HCT116 (cell line): ENCODE results near the gene COL5A3. TPM values are rescaled to one million over a fixed set of nuclear protein-coding genes. Genes with fewer than 3 reads are reported as not detected.
A peak's percentile ranks its signal among the peaks of the same experiment; 100 is the strongest.

Experiments used
- ATAC-seq: fragments of 200-7000 bp; cut with Tn5 transposase; 2 replicates; pipeline ENCODE4 v1.9.1; 2020; ENCODE audit warnings: mild to moderate bottlenecking, moderate library complexity
- BruUV-seq: library from RNA; stranded (reverse); fragments of 400-500 nt; replicated peaks from 2 replicates; lab custom pipeline; 2021; lab: Mats Ljungman, UMichigan
- CTCF ChIA-PET: fragments of 300-600 bp; sonication (Branson Sonifier 250); formaldehyde crosslinking; loops from one replicate; lab custom pipeline; 2021; ENCODE audit warnings: antibody characterized with exemption; lab: Charles Lee
- POLR2A ChIA-PET: fragments of 300-600, 350-600 bp; sonication (Branson Sonifier 250); formaldehyde crosslinking; loops from one replicate; lab custom pipeline; 2021; ENCODE audit warnings: antibody characterized with exemption; lab: Charles Lee
- RAD21 ChIA-PET, 2 experiments: fragments of 300-600 bp; sonication (Branson Sonifier 250); formaldehyde crosslinking; loops; one replicate each; lab custom pipeline; 2023; ENCODE audit warnings: low total read pairs in 2 of 2; ENCODE audit not compliant: uncharacterized antibody in 2 of 2, unreplicated experiment in 2 of 2, low non-redundant PET in 1 of 2; lab: Charles Lee
- DNase-seq: peaks from one replicate; pipeline ENCODE4 v3.0.0-alpha.2; 2010; ENCODE audit warnings: low read depth, low spot score
- H2AFZ ChIP-seq: fragments of 200-600 bp; shearing (Covaris generic), sonication (generic); 2 replicates; pipeline ENCODE4 v1.6.1; 2017; ENCODE audit warnings: low read depth, mixed run types, mixed read lengths, antibody characterized with exemption, low read length; ENCODE audit not compliant: poor library complexity, severe bottlenecking
- H3K27ac ChIP-seq: 2 replicates; pipeline ENCODE4 v1.5.1; 2012; ENCODE audit warnings: low read depth, low read length
- H3K27me3 ChIP-seq: fragments of 200-600 bp; sonication (generic); 2 replicates; pipeline ENCODE4 v1.6.1; 2016; ENCODE audit warnings: mixed run types, low read length, mixed read lengths; ENCODE audit not compliant: insufficient read depth
- H3K36me3 ChIP-seq, 2 experiments: fragments of 200-500 bp in 1 of 2; fragments of 200-600 bp in 1 of 2; sonication (Bioruptor generic) in 1 of 2; sonication (generic) in 1 of 2; 2 replicates each; pipeline versions ENCODE4 v1.5.1 to v1.6.1; 2014 to 2016; ENCODE audit warnings: low read length in 2 of 2, inconsistent platforms in 1 of 2, mixed read lengths in 1 of 2, mixed run types in 1 of 2; ENCODE audit not compliant: insufficient read depth in 2 of 2, control insufficient read depth in 1 of 2
- H3K4me1 ChIP-seq, 2 experiments: fragments of 200-600 bp in 1 of 2; sonication (generic) in 1 of 2; 2 replicates each; pipeline versions ENCODE4 v1.5.1 to v1.6.1; 2012 to 2017; ENCODE audit warnings: low read length in 2 of 2, inconsistent platforms in 1 of 2, mild to moderate bottlenecking in 1 of 2, mixed read lengths in 1 of 2, mixed run types in 1 of 2, moderate library complexity in 1 of 2; ENCODE audit not compliant: insufficient read depth in 2 of 2, control insufficient read depth in 1 of 2
- H3K4me2 ChIP-seq: fragments of 200-600 bp; sonication (generic); 2 replicates; pipeline ENCODE4 v1.6.1; 2017; ENCODE audit warnings: mixed run types, low read length, mixed read lengths
- H3K4me3 ChIP-seq, 2 experiments: fragments of 200-600 bp in 1 of 2; sonication (generic) in 1 of 2; replicated peaks in 1 of 2; 2 replicates each; pipeline ENCODE4 v1.5.1; 2011 to 2016; ENCODE audit warnings: low read length in 2 of 2, control low read depth in 1 of 2, low read depth in 1 of 2, mild to moderate bottlenecking in 1 of 2, mixed read lengths in 1 of 2, mixed run types in 1 of 2
- H3K79me2 ChIP-seq: fragments of 200-600 bp; sonication (generic); 2 replicates; pipeline ENCODE4 v1.6.1; 2017; ENCODE audit warnings: mild to moderate bottlenecking, mixed run types, low read length, moderate library complexity, mixed read lengths; ENCODE audit not compliant: insufficient read depth
- H3K9ac ChIP-seq: fragments of 200-600 bp; sonication (generic); 2 replicates; pipeline ENCODE4 v1.6.1; 2016; ENCODE audit warnings: low read length, mixed read lengths
- H3K9me2 ChIP-seq: fragments of 200-600 bp; sonication (generic), shearing (Covaris generic); 2 replicates; pipeline ENCODE4 v1.6.1; 2017; ENCODE audit warnings: mixed run types, mild to moderate bottlenecking, moderate library complexity; ENCODE audit not compliant: insufficient read depth
- H3K9me3 ChIP-seq, 2 experiments: fragments of 200-500 bp in 1 of 2; fragments of 200-600 bp in 1 of 2; sonication (Bioruptor generic) in 1 of 2; sonication (generic) in 1 of 2; 2 replicates each; pipeline ENCODE4 v1.6.1; 2014 to 2017; ENCODE audit warnings: low read length in 2 of 2, mixed read lengths in 2 of 2, inconsistent platforms in 1 of 2, low read depth in 1 of 2, mild to moderate bottlenecking in 1 of 2, mixed run types in 1 of 2, moderate library complexity in 1 of 2; ENCODE audit not compliant: control insufficient read depth in 1 of 2, insufficient read depth in 1 of 2
- H4K20me1 ChIP-seq: fragments of 200-600 bp; sonication (generic), shearing (Covaris generic); 2 replicates; pipeline ENCODE4 v1.6.1; 2017; ENCODE audit warnings: mixed run types, mild to moderate bottlenecking, moderate library complexity; ENCODE audit not compliant: insufficient read depth
- ATF3 ChIP-seq: IDR thresholded peaks from 2 replicates; pipeline ENCODE4 v1.6.1; 2012
- EGR1 ChIP-seq: IDR thresholded peaks from 2 replicates; pipeline ENCODE4 v1.6.1; 2012; ENCODE audit warnings: low read depth
- ELF1 ChIP-seq: IDR thresholded peaks from 2 replicates; pipeline ENCODE4 v1.6.1; 2012; ENCODE audit warnings: low read depth, borderline replicate concordance
- EZH2 ChIP-seq: fragments of 200-600 bp; sonication (generic); IDR thresholded peaks from 2 replicates; pipeline ENCODE4 v1.6.1; 2017; ENCODE audit warnings: antibody characterized with exemption, mixed run types
- POLR2A ChIP-seq: IDR thresholded peaks from 2 replicates; pipeline ENCODE4 v1.7.0; 2011; ENCODE audit warnings: borderline replicate concordance; ENCODE audit not compliant: insufficient read depth, insufficient read length; ENCODE audit errors: extremely low read depth
- REST ChIP-seq: IDR thresholded peaks from 2 replicates; pipeline ENCODE4 v1.6.1; 2012; ENCODE audit warnings: low read depth
- YY1 ChIP-seq: IDR thresholded peaks from 2 replicates; pipeline ENCODE4 v1.6.1; 2011; ENCODE audit warnings: low read length, low read depth, moderate library complexity, mild to moderate bottlenecking; ENCODE audit not compliant: insufficient replicate concordance; ENCODE audit errors: extremely low read depth
- ZFX ChIP-seq: fragments of 450-650 bp; IDR thresholded peaks from 2 replicates; pipeline ENCODE4 v1.6.1; 2017
- ZNF274 ChIP-seq: fragments of 200-500 bp; sonication (Bioruptor generic); IDR thresholded peaks from 2 replicates; pipeline ENCODE4 v1.6.1; 2014; ENCODE audit warnings: mild to moderate bottlenecking, low read depth, low read length, inconsistent platforms
- intact Hi-C: fragments of 100-400 bp; cut with micrococcal nuclease; formaldehyde crosslinking; loops from 2 replicates; pipeline ENCODE4 v1.10.0; 2022
- total RNA-seq: library from RNA; stranded (reverse); gene quantifications from one replicate; pipeline ENCODE4 v1.2.1, GENCODE V29; 2021; ENCODE audit not compliant: unreplicated experiment
- TF ChIP-seq, protein P1 (sequence below): IDR thresholded peaks from 2 replicates; pipeline ENCODE4 v1.6.1; 2011; ENCODE audit warnings: mild to moderate bottlenecking, low read length, moderate library complexity; ENCODE audit not compliant: insufficient replicate concordance; ENCODE audit errors: extremely low read depth
- TF ChIP-seq, protein P2 (sequence below): IDR thresholded peaks from 2 replicates; pipeline ENCODE4 v1.6.1; 2012

COL5A3 gene
- total RNA-seq, 1 experiment from 2014 or later, result 0.15 TPM

DNA sequence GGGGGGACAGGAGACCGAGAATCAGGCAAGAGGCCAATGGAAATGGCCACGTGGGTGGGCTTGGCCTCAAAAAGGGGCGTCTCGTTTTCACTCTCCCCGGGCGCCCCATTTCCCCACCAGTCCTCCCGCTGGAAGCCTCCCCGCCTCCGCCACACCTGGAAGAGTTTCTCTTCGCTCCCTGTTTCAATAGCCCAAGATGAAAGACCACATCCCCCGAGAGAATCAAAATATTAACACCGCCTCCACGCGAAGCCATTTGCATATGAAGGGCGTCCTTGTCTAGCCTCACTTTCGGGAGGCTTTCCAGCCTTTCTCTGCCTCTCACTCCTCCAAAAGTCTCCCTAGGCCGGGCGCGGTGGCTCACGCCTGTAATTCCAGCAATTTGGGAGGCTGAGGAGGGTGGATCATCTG is 73.3 kb downstream of the COL5A3 start:
- H3K9me3 ChIP-seq, result peaks cover 0 to 4% of the 10 kb centered on the region in 2 experiments; a peak in 1 of 4 replicates
- H3K4me1 ChIP-seq, result peaks cover 12 to 31% of the 10 kb centered on the region in 2 experiments; a peak in 3 of 4 replicates
- no peak for TF ChIP-seq ZNF274
- 0 out of 2 replicates have a peak, but pooled peaks have one; percentile 6 for TF ChIP-seq EGR1
- no peak overlapping the region for H2AFZ ChIP-seq
- ChIA-PET POLR2A (no interaction called here), CTCF (interaction anchor here (1.2 kb wide), 1 partner anchor 91 kb away, joined by 5 read pairs; no protein-coding TSS in a partner anchor), RAD21 (no interaction called here)
- ATAC-seq (no peak), DNase-seq (no peak)
- intact Hi-C loops, result no loop called here
- H3K4me2 ChIP-seq, result peak overlapping the region; percentile 65
- BruUV-seq, result no TSS peak
- H3K27ac ChIP-seq, result no peak overlapping the region
- no peaks in the 10 kb centered on the region for H3K27me3 ChIP-seq
- peak overlapping the region; percentile 37 to 52 for H3K4me3 ChIP-seq
- H3K36me3 ChIP-seq, result no peaks in the 10 kb centered on the region
- no peaks in the 10 kb centered on the region for H3K9me2 ChIP-seq
- no peaks in the 10 kb centered on the region for H3K79me2 ChIP-seq
- H3K9ac ChIP-seq, result 0 out of 2 replicates have a peak overlapping the region, but pooled peaks have one; percentile 16
- H4K20me1 ChIP-seq, result no peaks in the 10 kb centered on the region

GRCh38 chr19:9936326-9937000 is 73.8 kb downstream of the COL5A3 start, which contains the start of gene OLFM2:
Gene OLFM2 (minus strand): TSS chr19:9936515. CDS start chr19:9936366, 149 bp downstream.
- intact Hi-C loops, result no loop called here
- H3K36me3 ChIP-seq, result no peaks in the 10 kb centered on the region
- peak within 1 kb of the TSS; percentile 58 to 69 for H3K4me3 ChIP-seq
- H3K9me2 ChIP-seq, result no peaks in the 10 kb centered on the region
- no peaks in the 10 kb centered on the region for H4K20me1 ChIP-seq
- H3K4me2 ChIP-seq, result peak within 1 kb of the TSS; percentile 90
- H3K9me3 ChIP-seq, result no peaks in the 10 kb centered on the region
- DNase-seq (no peak), ATAC-seq (peak; percentile 60)
- ChIA-PET CTCF (interaction anchor here (1.2 kb wide), 1 partner anchor 91 kb away, joined by 5 read pairs; no protein-coding TSS in a partner anchor), POLR2A (interaction anchor here (0.6 kb wide), 1 partner anchor 50 kb away, joined by 3 read pairs; no protein-coding TSS in a partner anchor), RAD21 (interaction anchor here in 1 of 2 experiments (0.6 kb wide), 1 partner anchor 127 kb away, joined by 4 read pairs; no protein-coding TSS in a partner anchor)
- BruUV-seq, result no TSS peak
- H2AFZ ChIP-seq, result peak within 1 kb of the TSS; percentile 13
- peaks cover 12 to 31% of the 10 kb centered on the region in 2 experiments; a peak in 3 of 4 replicates for H3K4me1 ChIP-seq
- H3K27ac ChIP-seq, result peak within 1 kb of the TSS; percentile 46; the same call in 1 of the 2 replicates
- no peaks in the 10 kb centered on the region for H3K27me3 ChIP-seq
- H3K9ac ChIP-seq, result peak within 1 kb of the TSS; percentile 70
- H3K79me2 ChIP-seq, result no peaks in the 10 kb centered on the region
- TF ChIP-seq YY1, result no peak
- TF ChIP-seq EZH2, result no peak
- TF ChIP-seq ZFX, result 0 out of 2 replicates have a peak, but pooled peaks have one; percentile 43
- TF ChIP-seq ZNF274, result no peak
- TF ChIP-seq ATF3, result no peak
- TF ChIP-seq ELF1, result no peak
- no peak for TF ChIP-seq REST
- TF ChIP-seq, protein P1, sequence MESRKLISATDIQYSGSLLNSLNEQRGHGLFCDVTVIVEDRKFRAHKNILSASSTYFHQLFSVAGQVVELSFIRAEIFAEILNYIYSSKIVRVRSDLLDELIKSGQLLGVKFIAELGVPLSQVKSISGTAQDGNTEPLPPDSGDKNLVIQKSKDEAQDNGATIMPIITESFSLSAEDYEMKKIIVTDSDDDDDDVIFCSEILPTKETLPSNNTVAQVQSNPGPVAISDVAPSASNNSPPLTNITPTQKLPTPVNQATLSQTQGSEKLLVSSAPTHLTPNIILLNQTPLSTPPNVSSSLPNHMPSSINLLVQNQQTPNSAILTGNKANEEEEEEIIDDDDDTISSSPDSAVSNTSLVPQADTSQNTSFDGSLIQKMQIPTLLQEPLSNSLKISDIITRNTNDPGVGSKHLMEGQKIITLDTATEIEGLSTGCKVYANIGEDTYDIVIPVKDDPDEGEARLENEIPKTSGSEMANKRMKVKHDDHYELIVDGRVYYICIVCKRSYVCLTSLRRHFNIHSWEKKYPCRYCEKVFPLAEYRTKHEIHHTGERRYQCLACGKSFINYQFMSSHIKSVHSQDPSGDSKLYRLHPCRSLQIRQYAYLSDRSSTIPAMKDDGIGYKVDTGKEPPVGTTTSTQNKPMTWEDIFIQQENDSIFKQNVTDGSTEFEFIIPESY, result no peak
- TF ChIP-seq, protein P2, sequence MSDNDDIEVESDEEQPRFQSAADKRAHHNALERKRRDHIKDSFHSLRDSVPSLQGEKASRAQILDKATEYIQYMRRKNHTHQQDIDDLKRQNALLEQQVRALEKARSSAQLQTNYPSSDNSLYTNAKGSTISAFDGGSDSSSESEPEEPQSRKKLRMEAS, result no peak
- TF ChIP-seq EGR1, result 0 out of 2 replicates have a peak, but pooled peaks have one; percentile 9
- TF ChIP-seq POLR2A, result no peak
